WERI-Rb-1 (cell line): Measurements from ENCODE around the gene NDFIP1.

Source experiments
- DNase-seq: peaks from one replicate; pipeline ENCODE4 v3.0.0-alpha.2; 2020
- H3K27ac ChIP-seq: fragments of 250-450 bp; sonication (Bioruptor Pico); 2 replicates; pipeline ENCODE4 v1.5.1; 2020; ENCODE audit warnings: mild to moderate bottlenecking, moderate library complexity
- H3K27me3 ChIP-seq: fragments of 250-450 bp; sonication (Bioruptor Pico); 2 replicates; pipeline ENCODE4 v1.5.1; 2021; ENCODE audit warnings: mild to moderate bottlenecking, low read depth, moderate library complexity; ENCODE audit not compliant: insufficient read depth, severe bottlenecking
- H3K36me3 ChIP-seq: fragments of 250-450 bp; sonication (Bioruptor Pico); 2 replicates; pipeline ENCODE4 v1.5.1; 2020; ENCODE audit warnings: mild to moderate bottlenecking, moderate library complexity
- H3K4me3 ChIP-seq: 2 replicates; pipeline ENCODE4 v1.5.1; 2011; ENCODE audit warnings: low read depth, mild to moderate bottlenecking, control low read depth, low read length
- H3K9me3 ChIP-seq: fragments of 250-450 bp; sonication (Bioruptor Pico); 2 replicates; pipeline ENCODE4 v1.5.1; 2021; ENCODE audit warnings: mild to moderate bottlenecking, moderate library complexity; ENCODE audit not compliant: severe bottlenecking
- CTCF ChIP-seq: IDR thresholded peaks from 2 replicates; pipeline ENCODE4 v1.5.1; 2011; ENCODE audit warnings: low read depth, mild to moderate bottlenecking, control low read depth, inconsistent platforms, low read length

The NDFIP1 gene

GRCh38 chr5:142096382-142096781 lies 12.2 kb upstream of the NDFIP1 start:
- peaks cover 4% of the 10 kb centered on the region for H3K9me3 ChIP-seq
- H3K27ac ChIP-seq: no peak overlapping the region
- no peak for TF ChIP-seq CTCF
- no peaks in the 10 kb centered on the region for H3K36me3 ChIP-seq
- H3K27me3 ChIP-seq: no peaks in the 10 kb centered on the region
- DNase-seq: no peak
- no peak overlapping the region for H3K4me3 ChIP-seq

GRCh38 chr5:142097681-142098080 lies 10.9 kb upstream of the NDFIP1 start:
- Histone ChIP-seq H3K27ac (no peak overlapping the region), H3K9me3 (peaks cover 4% of the 10 kb centered on the region), H3K4me3 (no peak overlapping the region), H3K27me3 (no peaks in the 10 kb centered on the region), H3K36me3 (no peaks in the 10 kb centered on the region)
- DNase-seq: no peak
- no peak for TF ChIP-seq CTCF

- Histone ChIP-seq H3K36me3 (no peaks in the 10 kb centered on the region), H3K27me3 (no peaks in the 10 kb centered on the region), H3K4me3 (no peak overlapping the region), H3K9me3 (peaks cover 4% of the 10 kb centered on the region), H3K27ac (no peak overlapping the region)
- TF ChIP-seq CTCF: no peak
- DNase-seq: no peak
Observed at GRCh38 chr5:142098275-142098674, 10.3 kb upstream of the NDFIP1 start.

GRCh38 chr5:142098931-142099330 lies 9.6 kb upstream of the NDFIP1 start:
- no peak overlapping the region for H3K27ac ChIP-seq

GRCh38 chr5:142100307-142100706 lies 8.3 kb upstream of the NDFIP1 start:
- no peaks in the 10 kb centered on the region for H3K27me3 ChIP-seq
- no peaks in the 10 kb centered on the region for H3K36me3 ChIP-seq
- no peak overlapping the region; the same call in 1 of the 2 replicates for H3K27ac ChIP-seq
- DNase-seq: no peak
- no peak for TF ChIP-seq CTCF
- peaks cover 6% of the 10 kb centered on the region for H3K9me3 ChIP-seq
- H3K4me3 ChIP-seq: no peak overlapping the region

More at GRCh38 chr5:142098931-142099330, 9.6 kb upstream of the NDFIP1 start:
- no peak for DNase-seq
- peaks cover 4% of the 10 kb centered on the region for H3K9me3 ChIP-seq
- H3K36me3 ChIP-seq: no peaks in the 10 kb centered on the region
- no peak overlapping the region for H3K4me3 ChIP-seq
- no peaks in the 10 kb centered on the region for H3K27me3 ChIP-seq
- no peak for TF ChIP-seq CTCF

- no peaks in the 10 kb centered on the region for H3K27me3 ChIP-seq
- TF ChIP-seq CTCF: no peak
- no peaks in the 10 kb centered on the region for H3K36me3 ChIP-seq
- peaks cover 6% of the 10 kb centered on the region for H3K9me3 ChIP-seq
- no peak overlapping the region for H3K4me3 ChIP-seq
- no peak for DNase-seq
- no peak overlapping the region for H3K27ac ChIP-seq
Observed at GRCh38 chr5:142102980-142103740, 5.4 kb upstream of the NDFIP1 start.
